GM19043 (cell line): ENCODE measurements around the gene CAMSAP1.

Experiments used
- ATAC-seq: cut with Tn5 transposase; IDR thresholded peaks from one replicate; pipeline ENCODE4 v1.9.1; 2021; ENCODE audit warnings: low read depth; ENCODE audit not compliant: unreplicated experiment

The CAMSAP1 gene

GRCh38 chr9:135817951-135818717, 89.2 kb downstream of the CAMSAP1 start:
- no peak for ATAC-seq

GRCh38 chr9:135816651-135816970, 90.7 kb downstream of the CAMSAP1 start:
- ATAC-seq, result no peak

DNA sequence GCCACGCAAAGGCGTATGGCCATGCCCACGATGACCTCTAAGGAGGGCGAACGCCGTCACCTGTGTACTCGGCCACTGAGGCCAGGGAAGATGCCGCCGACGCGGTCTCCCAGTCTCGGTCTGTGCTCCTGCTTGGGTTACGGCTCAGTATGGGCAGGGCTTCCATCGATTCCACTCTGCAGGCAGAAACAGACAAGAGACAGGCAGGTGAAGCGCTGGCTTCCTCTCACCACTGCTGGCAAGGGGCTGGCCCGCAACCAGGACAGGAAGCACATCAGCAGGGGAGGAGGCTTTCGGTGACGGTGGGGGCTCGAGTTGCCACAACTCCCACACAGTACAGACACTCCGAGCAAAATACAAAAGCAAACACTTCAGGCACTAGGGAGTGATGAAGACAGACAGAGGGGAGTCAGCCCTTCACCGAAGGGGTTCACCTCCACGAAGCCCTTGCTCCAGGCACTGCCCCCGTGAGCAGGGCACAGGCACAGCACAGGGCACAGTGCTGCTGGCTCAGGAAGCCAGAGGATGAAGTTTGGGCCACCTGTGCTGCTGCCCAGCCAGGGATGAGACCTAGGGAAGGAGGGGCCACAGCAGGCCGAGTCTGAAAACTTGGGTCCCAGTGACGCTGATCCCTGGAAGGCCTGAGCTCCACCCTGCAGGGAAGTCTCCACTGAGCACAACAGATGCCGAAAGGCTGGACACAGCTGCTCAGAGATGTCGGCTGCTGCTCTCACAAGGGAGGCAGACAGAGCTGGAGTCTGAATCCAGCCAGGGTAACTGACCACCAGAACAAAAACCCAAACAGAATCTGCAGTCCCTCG, 91.3 kb downstream of the CAMSAP1 start:
- ATAC-seq, result no peak

DNA sequence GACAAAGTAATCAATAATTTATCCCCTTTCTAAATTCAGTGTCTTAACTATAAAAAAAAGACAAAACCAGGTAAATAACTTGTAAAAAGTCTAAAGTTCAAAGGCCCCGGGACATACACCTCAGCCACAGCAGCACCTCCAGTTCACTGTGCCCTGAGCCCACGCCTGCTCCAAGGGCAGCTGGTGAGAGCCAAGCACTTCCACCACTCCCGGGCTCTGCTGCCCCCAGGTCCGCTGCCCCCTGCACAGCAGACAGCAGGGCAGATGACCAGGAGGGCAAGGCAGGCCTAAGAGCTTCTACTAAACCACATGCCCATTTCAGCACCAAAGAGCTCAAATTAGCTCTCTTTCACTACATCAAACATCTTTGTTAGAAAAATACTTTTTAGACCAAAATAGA, 91.9 kb downstream of the CAMSAP1 start:
- ATAC-seq, result no peak

GRCh38 chr9:135814421-135815095, 92.8 kb downstream of the CAMSAP1 start:
- ATAC-seq, result no peak

GRCh38 chr9:135813671-135814290, 93.6 kb downstream of the CAMSAP1 start:
- no peak for ATAC-seq

- ATAC-seq, result no peak
Measured at GRCh38 chr9:135812961-135813360, 94.4 kb downstream of the CAMSAP1 start.

DNA sequence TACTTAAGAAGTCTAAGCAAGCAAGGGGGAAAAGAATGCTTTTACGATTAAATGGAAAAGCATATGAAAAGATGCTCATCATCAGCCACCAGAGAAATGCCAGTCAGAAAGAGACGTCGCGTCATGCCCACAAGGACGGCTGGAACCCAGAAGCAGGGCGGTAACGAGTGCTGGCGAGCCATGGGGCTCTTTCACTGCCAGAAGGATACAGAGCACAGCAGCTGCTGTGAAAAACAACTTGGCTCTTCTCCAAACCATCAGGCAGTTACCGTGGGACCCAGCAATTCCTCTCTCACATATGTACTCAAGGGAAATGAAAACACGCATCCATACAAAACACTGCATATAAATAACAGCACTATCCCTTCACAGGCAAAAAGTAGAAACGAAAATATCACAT, 95.5 kb downstream of the CAMSAP1 start:
- no peak for ATAC-seq

DNA sequence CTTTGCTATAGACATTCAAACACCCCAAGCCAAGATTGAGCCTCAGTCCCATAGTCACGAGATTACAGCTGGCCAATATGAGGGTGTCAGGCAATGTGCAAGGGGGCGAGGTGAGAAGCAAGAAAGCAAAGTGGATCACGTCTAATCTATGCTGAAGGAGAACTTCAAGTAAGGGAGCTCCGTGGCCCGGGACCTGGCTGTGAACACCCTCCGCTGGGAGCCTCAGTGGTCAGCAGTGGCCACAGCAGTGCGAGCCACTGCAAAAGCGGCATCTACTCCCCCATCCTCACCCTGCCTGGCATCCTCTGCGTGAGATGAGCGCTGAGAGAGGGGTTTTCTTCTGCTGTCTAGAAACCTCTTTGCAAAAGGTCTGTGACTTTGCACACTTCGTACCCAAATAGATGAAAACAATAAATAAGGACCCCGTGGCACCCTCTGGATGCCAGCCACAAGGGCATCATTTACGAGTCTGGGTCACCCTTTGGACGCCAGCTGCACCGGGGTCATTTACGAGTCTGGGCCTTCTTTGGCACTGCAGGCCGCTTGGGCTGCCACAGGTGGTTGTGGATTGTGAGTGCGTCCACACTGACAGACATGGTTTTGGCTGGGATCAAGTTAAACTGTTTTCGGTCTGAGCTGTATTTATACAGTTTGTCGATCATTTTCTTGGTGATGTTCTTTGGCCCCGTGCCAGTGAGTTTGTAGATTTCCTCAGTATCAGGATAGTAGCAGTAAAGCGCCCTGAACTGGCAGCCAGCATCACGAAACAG, 96.4 kb downstream of the CAMSAP1 start:
- no peak for ATAC-seq

DNA sequence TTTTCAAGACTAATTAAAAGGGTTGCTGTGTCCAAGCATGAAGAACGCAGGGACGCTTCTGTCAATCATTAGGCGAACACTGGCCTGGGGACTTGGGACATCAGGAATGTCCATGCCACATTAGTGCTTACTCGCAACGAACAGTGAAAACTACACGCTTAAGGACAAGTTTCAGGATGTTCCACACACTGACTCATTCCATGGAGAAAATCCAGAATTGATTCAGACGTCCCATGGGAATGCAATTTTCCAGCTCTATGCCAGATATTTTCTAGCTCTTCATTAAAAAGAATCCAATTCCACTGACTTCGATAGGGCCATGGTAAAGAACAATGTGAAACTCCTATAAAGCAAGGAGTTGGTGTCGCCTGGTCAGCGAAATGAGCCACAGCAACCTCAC, 98.2 kb downstream of the CAMSAP1 start:
- ATAC-seq, result no peak

- no peak for ATAC-seq
Measured at GRCh38 chr9:135805422-135806022, 101.8 kb downstream of the CAMSAP1 start.

- ATAC-seq, result no peak
Measured at GRCh38 chr9:135804581-135805421, 102.5 kb downstream of the CAMSAP1 start.

GRCh38 chr9:135803441-135803840, 103.9 kb downstream of the CAMSAP1 start:
- no peak for ATAC-seq

- ATAC-seq, result no peak
Measured at GRCh38 chr9:135802876-135803419, 104.4 kb downstream of the CAMSAP1 start.

DNA sequence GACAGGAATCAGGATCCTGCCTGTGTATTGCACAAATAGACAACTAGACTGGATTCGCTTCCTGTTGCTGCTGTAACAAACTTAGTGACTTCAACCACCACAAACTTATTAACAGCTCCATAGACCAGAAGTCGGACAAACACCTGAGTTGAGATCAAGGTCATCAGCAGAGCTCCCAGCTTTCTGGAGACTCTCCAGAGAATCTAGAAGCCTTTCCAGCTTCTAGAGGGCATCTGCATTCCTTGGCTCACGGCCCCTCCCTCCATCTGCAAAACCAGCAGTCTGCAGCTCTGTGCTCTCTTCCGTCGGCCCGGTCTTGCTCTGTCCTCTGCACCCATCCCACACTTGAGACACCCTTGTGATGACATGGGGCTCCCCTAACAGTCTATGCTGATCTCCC, 106.3 kb downstream of the CAMSAP1 start:
- ATAC-seq, result no peak

- ATAC-seq, result no peak
Measured at GRCh38 chr9:135799261-135799660, 108.1 kb downstream of the CAMSAP1 start.

DNA sequence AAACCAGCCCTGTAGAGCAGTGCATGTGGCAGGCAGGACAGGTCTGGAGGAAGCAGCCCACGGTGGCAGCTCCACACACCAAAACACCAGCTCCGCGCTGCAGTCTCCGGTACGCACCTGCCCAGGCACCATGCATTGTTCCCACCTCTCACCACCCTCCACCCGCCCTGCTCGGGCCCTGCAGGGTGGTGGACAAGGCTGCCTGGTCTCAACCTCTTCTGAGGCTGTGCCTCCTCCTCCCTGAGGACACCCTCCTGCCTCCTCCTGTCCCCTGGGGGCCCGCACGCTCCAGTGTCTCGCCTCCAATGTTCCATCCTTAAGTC, 109.1 kb downstream of the CAMSAP1 start:
- ATAC-seq, result no peak

DNA sequence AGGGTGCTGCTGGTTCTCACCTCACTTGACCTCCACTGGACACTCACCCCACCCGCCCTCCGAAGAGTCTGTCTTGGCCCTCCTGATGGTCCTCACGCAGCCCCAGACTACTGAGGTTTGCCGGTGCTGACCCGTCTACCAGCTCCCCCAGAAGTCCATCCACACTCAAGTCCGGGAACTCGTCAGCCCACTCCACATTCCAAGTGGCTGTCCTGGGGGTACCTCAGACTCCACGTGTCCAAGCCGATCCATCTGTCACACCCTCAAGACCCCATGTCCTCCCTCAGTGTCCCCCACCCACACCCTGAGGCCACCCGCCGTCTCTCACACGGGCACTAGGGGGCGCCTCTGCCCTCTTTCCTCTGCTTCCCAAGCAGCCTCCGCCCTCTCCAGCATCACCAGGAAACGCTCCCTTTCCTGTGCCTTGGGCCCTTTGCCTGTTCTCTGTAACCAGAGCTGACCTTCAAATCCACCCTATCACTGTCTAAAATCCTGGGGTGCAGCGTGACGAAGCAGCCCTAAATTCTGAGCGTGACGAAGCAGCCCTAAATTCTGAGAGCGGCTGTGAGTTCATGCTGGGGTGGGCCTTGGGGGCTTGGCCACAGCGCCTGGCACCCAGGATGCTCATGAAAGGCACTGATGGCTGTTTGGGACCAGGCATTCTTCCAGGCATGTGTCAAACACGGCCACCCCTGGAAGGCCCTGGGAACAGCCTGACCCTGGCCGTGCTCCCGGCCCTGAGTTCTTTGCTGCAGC, 109.7 kb downstream of the CAMSAP1 start:
- ATAC-seq, result no peak
